Measurements from ENCODE around the gene TMEM208. TPM values are rescaled to one million over a fixed set of nuclear protein-coding genes. Genes with fewer than 3 reads are reported as not detected.
A peak's percentile ranks its signal among the peaks of the same experiment; 100 is the strongest.

Gene TMEM208
- total RNA-seq, 1 experiment from 2014 or later, result 44.4 TPM

DNA sequence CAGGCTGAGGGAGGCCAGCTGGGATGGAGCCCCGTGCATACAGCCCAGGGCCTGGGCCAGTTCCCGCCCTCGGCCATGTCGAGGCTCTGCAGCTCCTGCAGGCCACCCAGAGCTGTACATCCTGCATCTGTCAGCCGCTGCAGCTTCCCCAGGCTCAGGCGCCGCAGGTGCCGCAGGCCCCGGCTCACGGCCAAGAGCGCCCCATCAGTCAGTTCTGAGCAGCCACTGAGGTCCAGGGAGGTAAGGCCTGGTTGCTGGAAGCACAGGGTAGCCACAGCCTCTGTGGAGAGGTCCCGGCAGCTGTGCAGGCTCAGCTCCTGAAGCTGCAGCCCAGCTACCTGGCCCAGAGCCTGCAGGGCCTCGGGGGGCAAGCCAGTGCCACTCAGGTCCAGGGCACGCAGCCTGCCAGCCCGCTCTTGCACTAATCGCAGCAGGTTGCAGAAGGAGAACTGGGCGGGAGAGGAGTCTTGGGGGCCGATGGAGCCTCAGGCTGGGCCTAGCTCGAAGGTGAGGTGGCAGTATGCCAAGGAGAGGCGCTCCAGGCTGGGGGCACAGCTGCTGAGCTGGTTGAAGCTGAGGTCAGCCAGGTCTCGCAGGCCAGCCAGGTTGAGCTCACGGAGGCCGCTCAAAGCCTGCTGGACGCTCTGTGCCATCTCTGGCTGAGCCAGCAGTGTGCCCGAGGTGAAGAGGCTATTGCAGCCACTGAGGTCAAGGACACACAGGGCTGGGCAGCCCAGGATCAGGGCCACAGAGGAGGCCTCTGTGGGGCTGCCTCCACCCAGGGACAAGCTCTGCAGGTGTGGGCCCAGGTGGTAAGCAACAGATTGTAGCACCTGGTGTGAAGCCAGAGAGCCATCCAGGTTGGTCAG lies 16.6 kb upstream of the TMEM208 start:
- H3K4me1 Mint-ChIP-seq (ENCODE audit: insufficient read depth, unreplicated experiment), result peaks cover 36% of the 10 kb centered on the region

DNA sequence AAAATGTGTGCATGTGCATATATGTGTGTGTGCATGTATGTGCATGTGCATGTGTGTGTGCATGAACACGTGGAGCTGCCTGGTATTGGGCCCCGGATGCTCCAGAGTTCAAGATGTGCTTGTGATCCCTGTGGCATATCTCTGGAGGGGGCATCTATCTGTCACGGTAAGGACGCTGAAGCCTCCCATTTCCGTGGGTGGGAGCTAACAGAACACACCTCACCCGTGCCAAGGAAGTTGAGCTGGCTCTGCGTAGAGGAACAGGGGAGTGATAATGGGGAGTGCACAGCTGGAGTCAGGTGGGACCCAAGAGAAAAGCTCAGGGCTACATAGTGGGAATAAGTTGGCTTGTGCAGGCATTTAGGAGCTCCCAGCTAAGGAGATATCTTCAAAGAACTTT lies 15.3 kb upstream of the TMEM208 start:
- ChIA-PET CTCF (interaction anchor here (0.6 to 1.3 kb wide), 3 partner anchors 13 to 48 kb away, joined by 3 to 6 read pairs (median 3); partner anchors contain the start of genes ELMO3 and TMEM208), POLR2A (interaction anchor here (1.0 to 9.4 kb wide), 6 partner anchors 13 to 51 kb away, joined by 3 to 87 read pairs (median 5); partner anchors contain the start of genes ELMO3, MATCAP1 and TMEM208)
- TF ChIP-seq, protein P1, sequence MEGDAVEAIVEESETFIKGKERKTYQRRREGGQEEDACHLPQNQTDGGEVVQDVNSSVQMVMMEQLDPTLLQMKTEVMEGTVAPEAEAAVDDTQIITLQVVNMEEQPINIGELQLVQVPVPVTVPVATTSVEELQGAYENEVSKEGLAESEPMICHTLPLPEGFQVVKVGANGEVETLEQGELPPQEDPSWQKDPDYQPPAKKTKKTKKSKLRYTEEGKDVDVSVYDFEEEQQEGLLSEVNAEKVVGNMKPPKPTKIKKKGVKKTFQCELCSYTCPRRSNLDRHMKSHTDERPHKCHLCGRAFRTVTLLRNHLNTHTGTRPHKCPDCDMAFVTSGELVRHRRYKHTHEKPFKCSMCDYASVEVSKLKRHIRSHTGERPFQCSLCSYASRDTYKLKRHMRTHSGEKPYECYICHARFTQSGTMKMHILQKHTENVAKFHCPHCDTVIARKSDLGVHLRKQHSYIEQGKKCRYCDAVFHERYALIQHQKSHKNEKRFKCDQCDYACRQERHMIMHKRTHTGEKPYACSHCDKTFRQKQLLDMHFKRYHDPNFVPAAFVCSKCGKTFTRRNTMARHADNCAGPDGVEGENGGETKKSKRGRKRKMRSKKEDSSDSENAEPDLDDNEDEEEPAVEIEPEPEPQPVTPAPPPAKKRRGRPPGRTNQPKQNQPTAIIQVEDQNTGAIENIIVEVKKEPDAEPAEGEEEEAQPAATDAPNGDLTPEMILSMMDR (IDR thresholded peaks at IDR 0.05; ENCODE audit: unreplicated experiment), result no peak
- Mint-ChIP-seq H3K9me3 (ENCODE audit: unreplicated experiment) (no peaks in the 10 kb centered on the region), H3K27me3 (ENCODE audit: insufficient read depth, unreplicated experiment) (no peaks in the 10 kb centered on the region), H3K4me3 (ENCODE audit: unreplicated experiment) (no peak overlapping the region), H3K36me3 (ENCODE audit: insufficient read depth, unreplicated experiment) (peaks cover 15% of the 10 kb centered on the region), H3K4me1 (ENCODE audit: insufficient read depth, unreplicated experiment) (peaks cover 33% of the 10 kb centered on the region), H3K27ac (ENCODE audit: low read depth, unreplicated experiment) (no peak overlapping the region)
- BruUV-seq (replicated peaks), result no TSS peak
- intact Hi-C loops (cut with micrococcal nuclease), result no loop called here
- no peak for DNase-seq (ENCODE audit: unreplicated experiment)

More for the DNA sequence above, 16.6 kb upstream of the TMEM208 start:
- no TSS peak for BruUV-seq (replicated peaks)
- no peak overlapping the region for H3K4me3 Mint-ChIP-seq (ENCODE audit: unreplicated experiment)
- ChIA-PET POLR2A (interaction anchor here (0.5 to 9.4 kb wide), 5 partner anchors 17 to 50 kb away, joined by 3 to 87 read pairs (median 3); partner anchors contain the start of genes MATCAP1 and TMEM208), CTCF (interaction anchor here (0.6 to 4.4 kb wide), 3 partner anchors 12 to 1896 kb away, joined by 3 to 29 read pairs (median 3); partner anchors contain the start of gene ELMO3)
- intact Hi-C loops (cut with micrococcal nuclease), result no loop called here
- H3K36me3 Mint-ChIP-seq (ENCODE audit: insufficient read depth, unreplicated experiment), result peaks cover 19% of the 10 kb centered on the region
- TF ChIP-seq, protein P1 (IDR thresholded peaks at IDR 0.05; ENCODE audit: unreplicated experiment), result no peak
- H3K27ac Mint-ChIP-seq (ENCODE audit: low read depth, unreplicated experiment), result no peak overlapping the region
- H3K27me3 Mint-ChIP-seq (ENCODE audit: insufficient read depth, unreplicated experiment), result no peaks in the 10 kb centered on the region
- no peaks in the 10 kb centered on the region for H3K9me3 Mint-ChIP-seq (ENCODE audit: unreplicated experiment)
- no peak for DNase-seq (ENCODE audit: unreplicated experiment)

DNA sequence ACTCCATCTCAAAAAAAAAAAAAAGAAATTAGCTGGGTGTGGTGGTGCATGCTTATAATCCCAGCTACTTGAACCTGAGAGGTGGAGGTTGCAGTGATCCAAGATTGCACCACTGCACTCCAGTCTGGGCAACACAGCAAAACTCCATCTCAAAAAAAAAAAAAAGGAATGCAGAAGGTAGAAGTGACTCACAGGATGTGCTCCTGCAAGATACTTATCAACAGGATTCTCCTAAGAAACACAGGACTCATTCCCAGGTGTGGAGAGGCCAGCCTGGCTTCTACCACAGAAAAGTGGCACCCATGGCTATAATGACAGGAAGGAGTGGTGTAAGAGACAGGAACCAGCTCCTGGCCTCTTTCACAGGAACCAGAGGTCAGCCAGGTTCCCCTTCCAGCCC lies 14.2 kb upstream of the TMEM208 start:
- CTCF ChIA-PET, result interaction anchor here (0.7 to 1.3 kb wide), 3 partner anchors 15 to 72 kb away, joined by 3 to 6 read pairs (median 3); partner anchors contain the start of gene ELMO3
- H3K27me3 Mint-ChIP-seq (ENCODE audit: insufficient read depth, unreplicated experiment), result no peaks in the 10 kb centered on the region

More for the DNA sequence above, 14.2 kb upstream of the TMEM208 start:
- H3K27ac Mint-ChIP-seq (ENCODE audit: low read depth, unreplicated experiment), result peak overlapping the region; percentile 69
- TF ChIP-seq, protein P1 (IDR thresholded peaks at IDR 0.05; ENCODE audit: unreplicated experiment), result no peak
- H3K4me3 Mint-ChIP-seq (ENCODE audit: unreplicated experiment), result peak overlapping the region; percentile 39
- peaks cover 7% of the 10 kb centered on the region for H3K36me3 Mint-ChIP-seq (ENCODE audit: insufficient read depth, unreplicated experiment)
- POLR2A ChIA-PET, result interaction anchor here (0.6 to 9.4 kb wide), 12 partner anchors 11 to 1377 kb away, joined by 3 to 87 read pairs (median 4); partner anchors contain the start of genes ELMO3, FHOD1, MATCAP1 and TMEM208
- intact Hi-C loops (cut with micrococcal nuclease), result no loop called here
- no peaks in the 10 kb centered on the region for H3K9me3 Mint-ChIP-seq (ENCODE audit: unreplicated experiment)
- BruUV-seq (replicated peaks), result no TSS peak
- peaks cover 25% of the 10 kb centered on the region for H3K4me1 Mint-ChIP-seq (ENCODE audit: insufficient read depth, unreplicated experiment)
- DNase-seq (ENCODE audit: unreplicated experiment), result peak; percentile 66
